Naive thymus-derived CD4-positive, alpha-beta T cell (primary cell): ENCODE data around the gene ADAMTS8. TPM values are rescaled to one million over a fixed set of nuclear protein-coding genes. Genes with fewer than 3 reads are reported as not detected.

Experiments
- ATAC-seq: fragments of 150-1000 bp; cut with Tn5 transposase; 2 replicates; pipeline ENCODE4 v1.10.0; 2021; ENCODE audit warnings: mild to moderate bottlenecking, moderate library complexity
- CTCF ChIA-PET: fragments of 350-600 bp; sonication (Branson Sonifier 250); formaldehyde crosslinking; loops from one replicate; lab custom pipeline; 2021; ENCODE audit warnings: antibody characterized with exemption; lab: Charles Lee
- POLR2A ChIA-PET: fragments of 350-600 bp; sonication (Branson Sonifier 250); formaldehyde crosslinking; loops from one replicate; lab custom pipeline; 2021; ENCODE audit warnings: antibody characterized with exemption, inconsistent platforms; lab: Charles Lee
- DNase-seq, 9 donors: peaks; one replicate each; pipeline versions ENCODE4 v3.0.0 to v3.0.0-alpha.2; 2020 to 2022; ENCODE audit warnings: mixed read lengths in 1 of 9
- H3K27ac ChIP-seq: one replicate; pipeline ENCODE4 v1.7.0; 2013; ENCODE audit warnings: mild to moderate bottlenecking, low read depth, low read length, moderate library complexity
- H3K27me3 ChIP-seq, 2 donors: one replicate each; pipeline ENCODE4 v1.7.0; 2013; ENCODE audit warnings: low read length in 2 of 2, mild to moderate bottlenecking in 2 of 2, moderate library complexity in 2 of 2; ENCODE audit not compliant: control insufficient read depth in 2 of 2, insufficient read depth in 2 of 2
- H3K36me3 ChIP-seq, 3 experiments: 1 replicate in 2 of 3; 2 replicates in 1 of 3; pipeline ENCODE4 v1.7.0; 2013; ENCODE audit warnings: low read length in 3 of 3, mild to moderate bottlenecking in 3 of 3, moderate library complexity in 1 of 3; ENCODE audit not compliant: insufficient read depth in 3 of 3, control insufficient read depth in 2 of 3
- H3K4me1 ChIP-seq, 2 donors: one replicate each; pipeline ENCODE4 v1.7.0; 2013; ENCODE audit warnings: low read length in 2 of 2, mild to moderate bottlenecking in 2 of 2, moderate library complexity in 1 of 2; ENCODE audit not compliant: control insufficient read depth in 2 of 2, insufficient read depth in 2 of 2
- H3K4me3 ChIP-seq: 2 replicates; pipeline ENCODE4 v1.7.0; 2013; ENCODE audit warnings: mild to moderate bottlenecking, low read length
- H3K9me3 ChIP-seq, 3 experiments: 1 replicate in 2 of 3; 2 replicates in 1 of 3; pipeline ENCODE4 v1.7.0; 2013; ENCODE audit warnings: low read length in 3 of 3; ENCODE audit not compliant: control insufficient read depth in 2 of 3
- H3K27ac Mint-ChIP-seq, 9 donors: one replicate each; pipeline ENCODE4 v1.8.0; 2020 to 2022; ENCODE audit warnings: mixed read lengths in 9 of 9, mild to moderate bottlenecking in 8 of 9, moderate library complexity in 5 of 9, inconsistent platforms in 2 of 9
- H3K27me3 Mint-ChIP-seq, 5 donors: one replicate each; pipeline ENCODE4 v1.8.0; 2021 to 2022; ENCODE audit warnings: mixed read lengths in 5 of 5, mild to moderate bottlenecking in 1 of 5
- H3K36me3 Mint-ChIP-seq, 5 donors: one replicate each; pipeline ENCODE4 v1.8.0; 2020 to 2022; ENCODE audit warnings: mixed read lengths in 5 of 5, mild to moderate bottlenecking in 3 of 5, inconsistent platforms in 1 of 5
- H3K4me1 Mint-ChIP-seq, 7 donors: one replicate each; pipeline ENCODE4 v1.8.0; 2020 to 2022; ENCODE audit warnings: mixed read lengths in 7 of 7, mild to moderate bottlenecking in 3 of 7, inconsistent platforms in 1 of 7
- H3K4me3 Mint-ChIP-seq, 10 donors: one replicate each; pipeline ENCODE4 v1.8.0; 2020 to 2022; ENCODE audit warnings: mild to moderate bottlenecking in 10 of 10, mixed read lengths in 10 of 10, moderate library complexity in 6 of 10, inconsistent platforms in 2 of 10
- H3K9me3 Mint-ChIP-seq, 11 donors: one replicate each; pipeline ENCODE4 v1.8.0; 2020 to 2022; ENCODE audit warnings: mixed read lengths in 11 of 11, mild to moderate bottlenecking in 4 of 11, inconsistent platforms in 1 of 11, moderate library complexity in 1 of 11
- intact Hi-C, 2 donors: fragments of 100-400 bp; cut with micrococcal nuclease; formaldehyde crosslinking; loops; one replicate each; pipeline ENCODE4 v1.15.1; 2023
- polyA plus RNA-seq, 2 donors: library from polyadenylated mRNA; unstranded; fragments of 300-500 nt; fragmentation: Illumina TruSeq; gene quantifications; one replicate each; pipeline ENCODE4 v1.2.3, GENCODE V29; 2021
- total RNA-seq, 6 experiments: library from RNA in 5 of 6; stranded (reverse) in 5 of 6; gene quantifications; 1 replicate in 5 of 6; 2 replicates in 1 of 6; pipeline ENCODE4 v1.2.3 and lab custom pipeline; 2021 to 2026

Gene ADAMTS8
- total and polyA plus RNA-seq, 7 experiments from 2014 or later = not detected

DNA sequence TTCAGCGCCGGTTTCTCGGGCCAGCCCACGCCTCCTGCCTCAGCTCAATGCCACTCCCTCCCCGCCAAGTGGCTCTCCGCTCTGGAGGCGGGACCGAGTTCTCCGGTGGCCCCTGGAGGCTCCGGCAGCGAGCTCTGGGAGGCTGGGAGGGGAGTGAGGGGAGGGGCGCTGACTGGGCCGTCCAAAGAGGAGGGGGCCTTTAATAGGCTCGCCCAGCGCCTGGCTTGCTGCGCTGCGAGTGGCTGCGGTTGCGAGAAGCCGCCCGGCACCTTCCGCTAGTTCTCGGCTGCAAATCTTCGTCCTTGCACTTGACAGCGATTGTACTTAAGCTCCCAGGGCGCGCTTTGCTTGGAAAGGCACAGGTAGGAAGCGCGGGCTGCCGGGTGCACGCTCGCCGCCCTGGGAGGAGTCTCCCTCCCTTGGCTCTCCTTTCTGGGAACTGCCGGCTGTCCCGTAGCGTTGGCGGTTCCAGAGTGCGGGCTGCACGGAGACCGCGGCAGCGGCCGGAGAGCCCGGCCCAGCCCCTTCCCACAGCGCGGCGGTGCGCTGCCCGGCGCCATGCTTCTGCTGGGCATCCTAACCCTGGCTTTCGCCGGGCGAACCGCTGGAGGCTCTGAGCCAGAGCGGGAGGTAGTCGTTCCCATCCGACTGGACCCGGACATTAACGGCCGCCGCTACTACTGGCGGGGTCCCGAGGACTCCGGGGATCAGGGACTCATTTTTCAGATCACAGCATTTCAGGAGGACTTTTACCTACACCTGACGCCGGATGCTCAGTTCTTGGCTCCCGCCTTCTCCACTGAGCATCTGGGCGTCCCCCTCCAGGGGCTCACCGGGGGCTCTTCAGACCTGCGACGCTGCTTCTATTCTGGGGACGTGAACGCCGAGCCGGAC is 20.3 kb upstream of the ADAMTS8 start, which contains the start of gene ADAMTS15:
Gene ADAMTS15 (plus strand): TSS at position 230 of the 894 bp plus-strand sequence. CDS start 329 bp downstream, at position 559.
- Histone ChIP-seq H3K27ac (no peak within 1 kb of the TSS), H3K4me1 (no peaks in the 10 kb centered on the region), H3K36me3 (no peaks in the 10 kb centered on the region), H3K4me3 (no peak within 1 kb of the TSS), H3K27me3 (no peaks in the 10 kb centered on the region), H3K9me3 (no peaks in the 10 kb centered on the region)
- ChIA-PET CTCF (interaction anchor here (0.6 kb wide), 1 partner anchor 1186 kb away, joined by 5 read pairs; no protein-coding TSS in a partner anchor), POLR2A (no interaction called here)
- H3K4me1 Mint-ChIP-seq = peaks cover 0 to 11% (median 4%) of the 10 kb centered on the region in 7 donors
- no peaks in the 10 kb centered on the region for H3K36me3 Mint-ChIP-seq
- intact Hi-C loops = no loop called here
- H3K27me3 Mint-ChIP-seq = peaks cover 9 to 76% (median 41%) of the 10 kb centered on the region in 5 donors
- H3K9me3 Mint-ChIP-seq = peaks cover 0 to 1% (median 0%) of the 10 kb centered on the region in 11 donors
- peak in 1 of 9 donors; percentile 62 for DNase-seq
- H3K27ac Mint-ChIP-seq = no peak within 1 kb of the TSS
- H3K4me3 Mint-ChIP-seq = peak within 1 kb of the TSS in 9 of 10 donors; percentile 39 to 77 (median 60)
- peak; percentile 44 for ATAC-seq

DNA sequence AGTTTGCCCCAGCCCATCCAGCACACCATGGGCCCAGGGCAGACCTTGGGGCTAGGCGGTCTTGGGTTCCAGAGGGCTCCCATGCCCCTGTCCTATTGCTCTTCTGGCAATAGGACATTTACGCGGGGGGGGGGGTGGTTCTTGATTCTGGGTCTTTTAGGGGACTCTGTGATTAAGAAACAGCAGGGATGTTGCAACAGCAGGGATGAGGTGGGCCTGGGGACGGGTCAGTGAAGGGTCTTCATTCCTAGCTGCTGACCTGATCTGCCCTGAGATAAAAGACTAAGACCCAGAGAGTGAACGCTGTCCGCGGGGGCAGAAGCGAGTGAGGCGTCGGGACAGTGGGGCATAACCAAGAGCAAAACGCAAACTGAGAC is 19.6 kb upstream of the ADAMTS8 start:
- intact Hi-C loops = no loop called here
- peaks cover 0 to 11% (median 4%) of the 10 kb centered on the region in 7 donors for H3K4me1 Mint-ChIP-seq
- CTCF ChIA-PET = interaction anchor here (0.6 kb wide), 1 partner anchor 1186 kb away, joined by 5 read pairs; no protein-coding TSS in a partner anchor
- no peak overlapping the region for H3K4me3 ChIP-seq
- POLR2A ChIA-PET = no interaction called here
- H3K9me3 Mint-ChIP-seq = peaks cover 0 to 1% (median 0%) of the 10 kb centered on the region in 11 donors
- H3K27ac Mint-ChIP-seq = no peak overlapping the region
- no peaks in the 10 kb centered on the region for H3K4me1 ChIP-seq
- no peaks in the 10 kb centered on the region for H3K9me3 ChIP-seq
- ATAC-seq = no peak
- no peaks in the 10 kb centered on the region for H3K36me3 Mint-ChIP-seq
- peak overlapping the region in 9 of 10 donors; percentile 8 to 77 (median 60) for H3K4me3 Mint-ChIP-seq
- peaks cover 9 to 72% (median 36%) of the 10 kb centered on the region in 5 donors for H3K27me3 Mint-ChIP-seq
- no peak overlapping the region for H3K27ac ChIP-seq
- H3K36me3 ChIP-seq = no peaks in the 10 kb centered on the region
- no peak for DNase-seq
- no peaks in the 10 kb centered on the region for H3K27me3 ChIP-seq

DNA sequence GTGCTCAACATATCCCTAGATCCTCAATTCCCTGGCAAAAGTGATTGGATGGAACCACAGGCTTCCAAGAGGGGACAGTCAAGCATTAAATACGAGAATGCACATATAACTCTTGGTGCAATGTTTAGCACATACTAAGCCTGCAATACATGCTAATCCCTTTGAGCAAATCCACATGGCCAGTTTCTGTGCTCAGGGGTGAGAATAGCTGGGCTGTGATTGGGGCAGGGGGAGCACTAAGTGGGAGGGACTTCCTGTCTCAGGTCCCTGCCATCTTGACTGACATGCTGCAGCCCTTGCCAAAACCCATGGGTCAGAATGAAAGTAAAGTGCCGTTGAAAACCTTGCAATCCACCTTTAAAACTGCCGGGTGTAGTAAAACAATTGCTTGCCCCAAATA is 17.4 kb upstream of the ADAMTS8 start:
- ChIA-PET POLR2A (no interaction called here), CTCF (interaction anchor here (2.4 kb wide), 1 partner anchor 15 kb away, joined by 8 read pairs; no protein-coding TSS in a partner anchor)
- H3K27ac ChIP-seq = no peak overlapping the region
- no peaks in the 10 kb centered on the region for H3K9me3 ChIP-seq
- Mint-ChIP-seq H3K4me1 (peaks cover 0 to 11% (median 4%) of the 10 kb centered on the region in 7 donors), H3K9me3 (peaks cover 0 to 1% (median 0%) of the 10 kb centered on the region in 11 donors), H3K4me3 (no peak overlapping the region), H3K36me3 (no peaks in the 10 kb centered on the region), H3K27ac (no peak overlapping the region), H3K27me3 (peaks cover 8 to 63% (median 31%) of the 10 kb centered on the region in 5 donors)
- H3K36me3 ChIP-seq = no peaks in the 10 kb centered on the region
- no peaks in the 10 kb centered on the region for H3K4me1 ChIP-seq
- no peak overlapping the region for H3K4me3 ChIP-seq
- ATAC-seq (no peak), DNase-seq (no peak)
- intact Hi-C loops = no loop called here
- H3K27me3 ChIP-seq = no peaks in the 10 kb centered on the region

GRCh38 chr11:130442737-130443136 is 14.3 kb upstream of the ADAMTS8 start:
- no peaks in the 10 kb centered on the region for H3K9me3 ChIP-seq
- Mint-ChIP-seq H3K9me3 (no peaks in the 10 kb centered on the region), H3K4me1 (peaks cover 14 to 17% (median 15%) of the 10 kb centered on the region in 7 donors), H3K27me3 (peaks cover 0 to 43% (median 19%) of the 10 kb centered on the region in 5 donors), H3K36me3 (peaks cover 0 to 3% (median 0%) of the 10 kb centered on the region in 5 donors), H3K4me3 (no peak overlapping the region), H3K27ac (no peak overlapping the region)
- H3K4me3 ChIP-seq = no peak overlapping the region
- H3K27me3 ChIP-seq = no peaks in the 10 kb centered on the region
- no peak overlapping the region for H3K27ac ChIP-seq
- intact Hi-C loops = no loop called here
- H3K4me1 ChIP-seq = peaks cover 0 to 8% of the 10 kb centered on the region in 2 donors
- no peak for DNase-seq
- H3K36me3 ChIP-seq = no peaks in the 10 kb centered on the region
- ChIA-PET POLR2A (interaction anchor here (0.6 kb wide), 1 partner anchor 416 kb away, joined by 3 read pairs; no protein-coding TSS in a partner anchor), CTCF (interaction anchor here (0.6 to 1.2 kb wide), 3 partner anchors 10 to 56 kb away, joined by 3 to 4 read pairs (median 4); no protein-coding TSS in a partner anchor)
- no peak for ATAC-seq

GRCh38 chr11:130441719-130442118 is 13.3 kb upstream of the ADAMTS8 start:
- no peak overlapping the region for H3K27ac ChIP-seq
- Mint-ChIP-seq H3K9me3 (no peaks in the 10 kb centered on the region), H3K4me1 (peaks cover 14 to 22% (median 15%) of the 10 kb centered on the region in 7 donors), H3K36me3 (peaks cover 0 to 3% (median 0%) of the 10 kb centered on the region in 5 donors), H3K27ac (no peak overlapping the region), H3K27me3 (peaks cover 0 to 37% (median 14%) of the 10 kb centered on the region in 5 donors), H3K4me3 (no peak overlapping the region)
- H3K4me3 ChIP-seq = no peak overlapping the region
- H3K9me3 ChIP-seq = no peaks in the 10 kb centered on the region
- H3K36me3 ChIP-seq = no peaks in the 10 kb centered on the region
- intact Hi-C loops = no loop called here
- H3K27me3 ChIP-seq = no peaks in the 10 kb centered on the region
- ATAC-seq (no peak), DNase-seq (no peak)
- H3K4me1 ChIP-seq = peaks cover 0 to 8% of the 10 kb centered on the region in 2 donors
- CTCF ChIA-PET = interaction anchor here (0.9 to 1.2 kb wide), 4 partner anchors 9 to 473 kb away, joined by 3 to 7 read pairs (median 4); no protein-coding TSS in a partner anchor
- POLR2A ChIA-PET = no interaction called here

DNA sequence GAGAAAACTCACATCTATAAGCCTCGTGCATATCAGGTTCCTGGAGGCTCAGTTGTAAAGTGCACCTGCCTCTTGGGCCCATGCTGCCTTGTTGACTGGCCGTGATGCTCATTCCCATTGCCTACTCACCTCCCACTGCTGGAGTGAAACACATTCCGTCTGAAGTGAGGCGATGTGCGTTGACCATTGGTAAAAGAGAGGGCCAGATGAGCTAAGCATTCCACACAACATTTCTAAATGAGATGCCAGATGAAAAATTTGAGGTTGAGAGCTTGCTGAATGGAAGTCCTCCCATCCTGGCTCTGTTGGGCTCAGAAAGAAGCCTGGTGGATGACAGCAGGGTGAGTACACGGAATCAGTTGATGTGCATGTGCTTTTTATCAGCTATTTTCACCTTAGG is 11.5 kb upstream of the ADAMTS8 start:
- no peaks in the 10 kb centered on the region for H3K27me3 ChIP-seq

More for the DNA sequence above, 11.5 kb upstream of the ADAMTS8 start:
- Mint-ChIP-seq H3K27me3 (peaks cover 0 to 27% (median 7%) of the 10 kb centered on the region in 5 donors), H3K4me1 (peaks cover 14 to 27% (median 15%) of the 10 kb centered on the region in 7 donors), H3K4me3 (no peak overlapping the region), H3K36me3 (peaks cover 0 to 3% (median 0%) of the 10 kb centered on the region in 5 donors), H3K27ac (no peak overlapping the region), H3K9me3 (no peaks in the 10 kb centered on the region)
- no peak for ATAC-seq
- no peaks in the 10 kb centered on the region for H3K9me3 ChIP-seq
- no peak overlapping the region for H3K27ac ChIP-seq
- ChIA-PET CTCF (no interaction called here), POLR2A (no interaction called here)
- DNase-seq = no peak
- no peak overlapping the region for H3K4me3 ChIP-seq
- intact Hi-C loops = loop anchor here in 1 of 2 donors (10.0 kb wide), 2 partner anchors 435 to 515 kb away; partner anchors contain the start of gene PRDM10
- H3K4me1 ChIP-seq = peaks cover 0 to 8% of the 10 kb centered on the region in 2 donors
- H3K36me3 ChIP-seq = no peaks in the 10 kb centered on the region
